Putamen (tissue), 1 donor: ENCODE data around the gene CCDC60.

ENCODE experiments used
- DNase-seq: peaks from one replicate; pipeline ENCODE4 v3.0.0-alpha.2; 2016; ENCODE audit warnings: low spot score

The CCDC60 gene

GRCh38 chr12:119334430-119335170 lies at the start of gene CCDC60:
Gene CCDC60 (plus strand): TSS chr12:119334729. CDS start chr12:119335177, 448 bp downstream.
- DNase-seq: no peak

- DNase-seq: no peak
Observed at GRCh38 chr12:119288576-119288975, 46.0 kb upstream of the CCDC60 start.

DNA sequence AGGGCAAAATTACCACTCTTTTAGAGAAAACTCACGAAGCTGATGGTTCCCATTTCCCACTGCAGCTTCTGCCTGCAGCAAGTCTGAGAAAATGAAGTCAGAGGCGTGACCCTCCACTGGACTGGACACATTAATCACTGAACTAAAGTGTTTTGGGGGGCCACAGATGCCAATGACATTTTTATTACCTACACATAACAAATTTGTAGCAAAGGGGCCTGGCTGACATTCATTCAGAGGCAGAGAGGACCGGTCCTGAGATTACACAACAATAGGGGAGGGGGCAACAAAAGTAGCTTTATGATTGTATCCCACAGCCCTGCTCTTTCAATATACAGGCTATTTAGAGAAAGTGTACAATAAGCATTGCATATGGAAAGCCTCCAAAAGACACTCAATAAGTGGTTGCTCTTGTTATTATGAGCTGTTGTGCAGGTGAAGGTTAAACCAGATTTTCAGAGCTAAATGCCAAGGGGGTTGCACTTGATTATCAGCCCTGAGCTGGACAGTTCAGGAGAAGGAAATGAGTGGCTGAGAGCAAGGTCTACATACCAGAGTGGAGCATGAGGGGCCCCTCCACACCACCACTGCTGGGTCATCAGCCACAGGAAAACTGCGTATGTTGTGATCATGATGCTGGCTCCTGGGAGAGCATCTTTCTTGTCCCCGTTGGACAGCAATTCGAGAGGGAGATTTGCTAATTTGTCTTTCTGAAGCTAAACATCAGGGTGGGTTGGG lies 41.5 kb upstream of the CCDC60 start:
- DNase-seq: no peak

DNA sequence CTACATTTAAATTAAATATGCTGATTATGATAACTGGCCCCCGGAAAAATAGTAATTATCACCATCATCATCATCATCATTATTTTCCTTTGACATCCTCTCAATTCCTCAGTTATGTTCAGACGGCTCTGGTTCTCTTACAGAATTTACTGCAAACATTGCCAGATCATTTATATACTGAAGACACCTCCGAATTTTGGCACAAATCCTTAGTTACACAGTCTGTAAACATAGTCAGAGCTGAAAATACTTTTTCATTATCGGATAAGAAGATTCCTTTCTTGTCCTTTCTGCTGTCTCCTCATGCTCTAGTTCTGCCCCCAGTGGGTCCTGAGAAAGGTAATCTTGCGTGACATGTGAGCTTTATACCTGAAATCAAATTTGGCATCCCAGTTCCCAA lies 40.3 kb upstream of the CCDC60 start:
- no peak for DNase-seq

- no peak for DNase-seq
Observed at GRCh38 chr12:119296535-119296934, 38.0 kb upstream of the CCDC60 start.

- no peak for DNase-seq
Observed at GRCh38 chr12:119299130-119299529, 35.4 kb upstream of the CCDC60 start.

DNA sequence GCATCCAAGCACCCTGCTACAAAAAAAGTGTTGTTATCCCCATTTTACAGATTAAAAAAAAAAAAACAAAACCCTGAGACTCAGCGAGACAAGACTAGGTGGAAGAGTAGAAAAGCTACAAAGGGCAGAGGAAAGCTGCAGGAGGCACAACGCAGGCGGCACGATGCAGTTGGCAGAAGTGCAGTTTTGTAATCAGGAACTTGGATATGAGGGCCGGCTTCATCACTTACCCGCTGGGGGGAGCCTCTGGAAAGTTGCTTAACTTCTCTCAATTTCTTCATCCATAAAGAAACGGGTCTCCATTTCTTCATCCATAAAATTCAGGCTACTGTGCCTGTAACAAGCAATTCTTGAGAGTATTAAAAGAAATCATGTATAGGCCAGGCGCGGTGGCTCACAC lies 33.1 kb upstream of the CCDC60 start:
- DNase-seq: no peak

DNA sequence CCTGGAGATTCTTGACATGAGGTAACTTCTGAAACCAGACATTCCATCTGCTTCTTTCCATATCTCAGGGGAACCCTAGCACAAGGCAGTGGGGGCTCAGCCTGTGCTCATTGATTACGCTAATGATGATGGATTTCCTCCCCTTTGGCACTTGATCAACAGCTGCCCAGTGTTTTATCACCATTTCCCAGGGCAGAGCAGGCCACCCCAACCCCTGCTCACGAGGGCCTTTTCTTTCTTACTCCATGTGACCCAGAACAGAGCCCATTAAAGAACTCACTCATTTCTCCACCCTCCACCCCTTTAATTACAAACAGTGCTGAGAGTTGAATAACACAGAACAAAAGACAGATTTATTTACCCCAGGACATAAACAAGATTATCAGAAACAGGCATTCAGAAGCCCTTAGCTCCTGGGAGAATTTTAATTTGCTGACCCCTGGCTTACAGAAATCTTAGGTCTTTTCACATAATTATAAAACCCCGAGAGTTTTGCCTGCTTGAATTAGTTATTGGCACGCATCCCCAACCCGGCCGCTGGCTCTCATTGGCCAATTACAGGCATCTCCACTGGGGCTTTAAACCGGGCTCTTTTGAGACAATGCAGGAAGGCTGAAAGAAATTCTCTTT lies 32.0 kb upstream of the CCDC60 start:
- DNase-seq: peak; percentile 26

- DNase-seq: no peak
Observed at GRCh38 chr12:119306593-119306992, 27.9 kb upstream of the CCDC60 start.

- no peak for DNase-seq
Observed at GRCh38 chr12:119307747-119308146, 26.8 kb upstream of the CCDC60 start.

DNA sequence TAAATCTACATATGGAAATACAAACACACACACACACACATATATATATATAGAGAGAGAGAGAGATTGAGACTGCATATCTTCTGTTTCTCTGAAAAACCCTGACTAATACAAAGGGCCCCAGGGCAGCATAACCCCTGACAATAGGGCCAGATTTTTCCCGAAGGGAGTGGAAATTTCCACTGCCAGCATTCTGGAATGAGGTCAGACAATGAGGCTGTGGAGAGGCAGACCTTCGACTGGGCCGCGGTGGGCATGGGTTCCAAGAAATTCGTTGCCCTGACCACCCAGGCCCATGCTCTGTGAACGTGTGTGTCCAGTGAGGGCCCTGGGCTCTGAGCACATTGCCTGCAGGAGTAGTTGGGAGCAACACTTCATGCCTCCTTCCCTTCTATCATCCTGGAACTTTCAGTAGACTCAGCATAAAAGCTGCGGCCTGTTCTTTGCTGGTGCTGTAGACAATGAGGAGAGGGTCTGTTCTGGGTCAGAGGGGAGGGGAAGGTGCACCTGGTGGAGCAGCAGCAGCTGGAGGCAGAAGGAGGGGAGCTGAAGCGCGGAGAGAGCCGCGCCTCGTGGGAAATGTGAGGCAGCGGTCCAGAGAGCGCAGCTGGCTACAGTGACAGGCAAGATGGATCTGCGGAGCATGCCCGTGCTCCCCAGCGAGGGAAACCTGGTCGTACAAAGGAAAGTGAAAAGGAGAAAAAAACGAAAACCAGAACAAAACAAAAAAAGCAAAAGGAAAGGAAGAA lies 25.6 kb upstream of the CCDC60 start:
- DNase-seq: no peak

DNA sequence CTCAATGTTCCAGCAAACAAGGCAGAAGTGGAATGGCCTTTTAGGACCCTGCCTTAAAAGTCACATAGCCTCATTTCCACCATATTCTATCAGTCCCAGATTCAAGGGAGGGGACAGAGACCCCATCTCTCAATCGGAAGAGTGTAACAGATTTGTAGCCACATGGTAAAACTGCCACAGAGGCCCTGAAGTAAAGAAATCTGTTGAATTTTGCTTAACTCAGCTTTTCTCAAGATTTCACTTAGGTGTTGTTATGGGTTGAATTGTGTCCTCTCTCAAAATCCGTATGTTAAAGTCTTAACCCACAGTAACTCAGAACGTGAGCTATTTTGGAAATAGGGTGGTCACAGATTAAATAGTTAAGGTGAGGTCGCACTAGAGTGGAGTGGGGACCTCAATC lies 22.7 kb upstream of the CCDC60 start:
- no peak for DNase-seq

DNA sequence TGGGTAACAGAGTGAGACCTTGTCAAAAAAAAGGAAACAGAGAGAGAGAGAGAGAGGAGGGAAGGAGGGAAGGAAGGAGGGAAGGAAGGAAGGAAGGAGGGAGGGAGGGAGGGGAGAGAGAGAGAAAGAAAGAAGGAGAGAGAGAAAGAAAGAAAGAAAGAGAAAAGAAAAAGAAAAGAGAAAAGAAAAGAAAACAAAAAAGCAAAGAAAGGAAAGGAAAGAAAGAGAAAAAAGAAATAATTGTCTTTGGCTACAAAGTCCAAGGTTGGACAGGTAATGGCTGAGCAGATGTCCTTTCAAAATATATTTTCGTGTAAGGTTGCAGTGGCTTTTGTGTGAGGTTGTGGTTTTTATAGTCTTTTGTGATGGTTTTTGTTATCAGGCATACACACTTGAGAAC lies 21.6 kb upstream of the CCDC60 start:
- no peak for DNase-seq

- no peak for DNase-seq
Observed at GRCh38 chr12:119314290-119314689, 20.2 kb upstream of the CCDC60 start.

- DNase-seq: no peak
Observed at GRCh38 chr12:119319638-119320037, 14.9 kb upstream of the CCDC60 start.

DNA sequence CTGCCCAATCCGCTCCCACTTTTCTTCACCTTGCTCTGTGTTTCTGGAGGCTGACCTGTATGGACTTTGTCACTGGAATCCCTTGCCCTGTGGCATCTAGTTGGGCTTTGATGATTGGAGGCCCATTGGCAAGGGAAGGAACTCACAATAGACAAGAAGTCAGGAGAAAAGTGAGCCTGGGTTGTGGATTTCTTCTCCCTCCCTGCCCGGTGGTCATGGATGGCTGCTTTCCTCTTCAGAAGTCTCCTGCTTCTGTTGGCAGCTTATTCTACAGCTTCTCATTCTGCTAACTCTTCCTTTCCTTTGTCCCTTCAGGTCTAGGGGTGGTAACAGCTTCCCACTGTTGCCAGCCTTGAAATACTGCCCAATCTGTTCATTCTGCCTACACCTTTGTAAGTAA lies 13.9 kb upstream of the CCDC60 start:
- no peak for DNase-seq

GRCh38 chr12:119322301-119322723 lies 12.2 kb upstream of the CCDC60 start:
- no peak for DNase-seq

- no peak for DNase-seq
Observed at GRCh38 chr12:119325813-119326212, 8.7 kb upstream of the CCDC60 start.

DNA sequence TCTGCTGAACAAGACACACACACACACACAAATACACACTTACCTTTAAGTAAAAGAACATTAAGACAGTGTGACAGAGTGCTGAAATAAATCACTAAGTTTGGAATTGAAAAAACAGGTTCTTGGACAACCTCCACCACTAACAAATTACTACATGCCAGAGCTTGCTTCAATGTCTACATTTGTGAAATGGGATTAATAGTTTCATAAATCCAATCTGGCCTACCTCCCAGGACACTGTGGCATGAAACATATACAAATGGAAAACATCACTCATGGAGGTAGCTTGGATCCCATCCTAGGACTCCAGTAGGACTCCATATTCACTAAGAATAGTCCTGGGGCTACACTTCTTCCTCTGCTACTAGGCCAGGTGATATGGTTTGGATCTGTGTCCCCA lies 8.2 kb upstream of the CCDC60 start:
- no peak for DNase-seq

DNA sequence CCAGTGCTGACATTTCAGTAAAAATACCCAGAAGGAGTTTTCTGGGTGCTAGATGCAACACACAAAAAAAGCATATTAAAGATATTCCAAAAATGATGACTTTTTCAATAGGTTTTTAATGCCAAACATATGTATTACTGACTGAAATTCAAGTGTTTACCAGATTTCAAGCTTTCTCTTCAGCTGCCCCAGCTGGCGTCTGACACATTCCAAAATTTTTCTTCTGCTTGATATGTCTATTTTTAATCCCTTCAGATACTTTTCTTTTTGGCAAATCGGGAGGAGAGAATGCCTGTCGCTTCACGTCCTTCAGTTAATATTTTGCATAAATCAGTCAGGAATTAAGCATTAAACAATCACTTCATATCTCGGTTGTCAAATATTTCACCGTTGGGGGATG lies 7.1 kb upstream of the CCDC60 start:
- DNase-seq: no peak

GRCh38 chr12:119328111-119328510 lies 6.4 kb upstream of the CCDC60 start:
- DNase-seq: no peak

DNA sequence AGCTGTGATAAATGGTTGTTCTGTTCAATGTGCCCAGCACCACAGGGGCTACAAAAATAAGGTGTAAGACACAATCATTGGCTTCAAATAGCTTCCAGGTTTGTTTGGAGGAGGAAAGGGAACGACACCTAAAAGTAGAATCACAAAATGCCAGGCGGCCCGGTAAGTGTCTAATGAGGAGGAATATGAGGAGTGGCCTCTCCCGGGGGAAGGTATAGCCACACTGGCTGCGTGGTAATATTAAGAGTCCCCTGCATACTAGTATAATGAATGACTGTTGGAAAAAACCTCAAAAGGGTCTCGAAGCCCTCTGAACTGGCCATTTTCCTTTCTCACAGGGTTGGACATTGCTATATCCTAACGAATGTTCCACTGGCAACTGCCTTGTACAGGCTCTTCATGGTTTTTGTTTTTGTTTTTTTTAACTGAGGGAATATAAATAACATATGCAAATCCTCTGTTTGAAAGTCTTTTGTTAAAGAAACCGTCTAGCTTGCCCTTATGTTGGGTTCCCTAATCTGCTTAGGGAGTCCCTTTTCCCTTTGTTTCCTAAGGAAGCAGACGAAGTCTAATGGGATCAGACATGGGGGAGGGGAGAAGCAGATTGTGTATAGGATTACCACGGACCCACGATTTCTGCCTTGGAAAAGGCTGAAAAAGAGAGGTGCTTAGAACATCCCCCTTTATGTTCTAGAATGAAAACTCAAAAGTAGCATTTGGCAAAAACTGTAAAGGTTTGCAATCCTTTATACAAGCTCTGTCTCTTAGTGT lies 4.2 kb downstream of the CCDC60 start:
- DNase-seq: no peak
